ENCODE measurements around the gene GCNT2. TPM values are rescaled to one million over a fixed set of nuclear protein-coding genes. Genes with fewer than 3 reads are reported as not detected.

The GCNT2 gene
- total and polyA plus RNA-seq, 2 of the 8 experiments (the other 6 are each of a cell fraction or from before 2014, with no cell fraction given) = 19.3 to 52.5 TPM

DNA sequence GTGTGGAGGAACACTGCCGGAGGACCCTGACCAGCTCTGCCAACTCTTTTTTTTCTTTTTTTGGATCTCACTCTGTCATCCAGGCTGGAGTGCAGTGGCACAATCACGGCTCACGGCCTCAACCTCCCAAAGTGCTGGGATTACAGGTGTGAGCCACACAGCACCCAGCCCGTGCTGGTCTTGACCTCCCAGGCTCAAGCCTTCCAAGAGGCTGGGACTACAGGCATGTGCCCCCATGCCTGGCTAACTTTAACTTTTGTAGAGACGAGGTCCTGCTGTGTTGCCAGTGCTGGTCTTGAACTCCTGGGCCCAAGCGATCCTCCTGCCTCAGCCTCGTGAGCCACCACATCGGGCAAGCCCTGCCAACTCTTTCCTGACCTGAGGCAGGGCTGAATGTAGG, 11.2 kb downstream of the GCNT2 start:
- Histone ChIP-seq H2BK20ac (ENCODE audit: low read length) (no peak overlapping the region), H3K18ac (ENCODE audit: extremely low read depth, low read length) (no peak overlapping the region), H3K79me1 (ENCODE audit: low read depth, low read length) (no peaks in the 10 kb centered on the region), H2AFZ (ENCODE audit: low read length) (no peak overlapping the region), H2AK5ac (ENCODE audit: low read depth, low read length) (no peak overlapping the region), H4K8ac (ENCODE audit: extremely low read depth, insufficient read depth, low read length) (peak overlapping the region; percentile 14; the same call in 1 of the 2 replicates), H3K4me3 (ENCODE audit: extremely low read depth in 1 of 4, insufficient read depth in 2 of 4, low read depth in 3 of 4, low read length in 4 of 4) (no peak overlapping the region), H4K5ac (ENCODE audit: insufficient read length, low read depth, low read length) (no peak overlapping the region), H4K91ac (replicated peaks; ENCODE audit: insufficient read length, low read length) (peak overlapping the region; percentile 19), H3K4ac (replicated peaks; ENCODE audit: insufficient read length, low read depth, low read length) (no peak overlapping the region), H3K23me2 (ENCODE audit: low read depth, low read length) (no peaks in the 10 kb centered on the region), H3K4me1 (replicated peaks in 1 of 4; ENCODE audit: control insufficient read depth in 3 of 4, insufficient read depth in 4 of 4, low read length in 3 of 4) (peaks cover 0 to 8% (median 2%) of the 10 kb centered on the region in 4 experiments; a peak in 4 of 7 replicates), H2BK12ac (ENCODE audit: low read depth, low read length) (0 out of 2 replicates have a peak overlapping the region, but pooled peaks have one; percentile 12), H2BK120ac (replicated peaks; ENCODE audit: low read depth, low read length) (no peak overlapping the region), H3K9ac (replicated peaks in 1 of 4; ENCODE audit: extremely low read depth in 1 of 4, low read depth in 3 of 4, low read length in 3 of 4) (no peak overlapping the region), H3K4me2 (ENCODE audit: insufficient read depth in 1 of 2, low read depth in 2 of 2, low read length in 2 of 2) (no peak overlapping the region), H3K56ac (replicated peaks; ENCODE audit: insufficient read length, low read depth, low read length) (no peak overlapping the region), H3K9me3 (ENCODE audit: insufficient read depth in 2 of 2, low read depth in 1 of 2, low read length in 1 of 2) (no peaks in the 10 kb centered on the region), H4K20me1 (replicated peaks in 1 of 2; ENCODE audit: control insufficient read depth in 1 of 2, insufficient read depth in 2 of 2, low read length in 2 of 2) (no peaks in the 10 kb centered on the region), H3K23ac (ENCODE audit: insufficient read length) (no peak overlapping the region), H3K27ac (ENCODE audit: low read depth, low read length) (no peak overlapping the region), H3K79me2 (ENCODE audit: control insufficient read depth in 1 of 2, insufficient read depth in 2 of 2, low read length in 2 of 2) (no peaks in the 10 kb centered on the region), H2BK5ac (ENCODE audit: low read depth, low read length) (no peak overlapping the region), H2BK15ac (ENCODE audit: low read length) (no peak overlapping the region), H3K27me3 (replicated peaks in 1 of 4; ENCODE audit: control insufficient read depth in 3 of 4, extremely low read depth in 1 of 4, insufficient read depth in 3 of 4, low read length in 3 of 4) (no peaks in the 10 kb centered on the region), H3K36me3 (ENCODE audit: control insufficient read depth in 2 of 4, insufficient read depth in 4 of 4, low read length in 3 of 4) (no peaks in the 10 kb centered on the region), H3K14ac (ENCODE audit: insufficient read length) (no peak overlapping the region)
- TF ChIP-seq KDM5A (IDR thresholded peaks at IDR 0.05; ENCODE audit: low read length) (no peak), SIN3A (conservative IDR thresholded peaks at IDR 0.05 in 1 of 2, IDR thresholded peaks at IDR 0.05 in 1 of 2; ENCODE audit: low read depth in 1 of 2, low read length in 2 of 2) (no peak), RNF2 (IDR thresholded peaks at IDR 0.05; ENCODE audit: borderline replicate concordance, low read depth, low read length, missing control alignments, poor library complexity, severe bottlenecking) (no peak), BCL11A (IDR thresholded peaks at IDR 0.05; ENCODE audit: low read depth in 2 of 2, low read length in 2 of 2) (no peak), SUZ12 (IDR thresholded peaks at IDR 0.05; ENCODE audit: low read length) (no peak), NANOG (IDR thresholded peaks at IDR 0.05; ENCODE audit: insufficient read depth, low read depth, low read length, poor library complexity, severe bottlenecking) (no peak), EZH2 (IDR thresholded peaks at IDR 0.05; ENCODE audit: low read depth, low read length, severe bottlenecking) (no peak)
- DNase-seq (ENCODE audit: low read depth in 1 of 2, low spot score in 2 of 2) (no peak), FAIRE-seq (no peak)
- ChIA-PET CTCF (ENCODE audit: partially characterized antibody) (interaction anchor here (1.2 to 1.6 kb wide), 2 partner anchors 11 to 14 kb away, joined by 3 to 6 read pairs; no protein-coding TSS in a partner anchor), POLR2A (ENCODE audit: partially characterized antibody) (interaction anchor here (1.3 kb wide), 1 partner anchor 10 kb away, joined by 5 read pairs; no protein-coding TSS in a partner anchor)
- WGBS, 2 experiments (ENCODE audit: extremely low coverage in 1 of 2, insufficient coverage in 1 of 2, insufficient read length in 1 of 2, insufficient replicate concordance in 2 of 2, low coverage in 1 of 2, low lambda C conversion rate in 2 of 2, missing lambda C conversion rate in 1 of 2) = 99% methylated on average over 8 of the region's 8 CpGs; no CpG with 5 or more reads in 1 of the 2 experiments
